ENCODE results near the gene DPP4. TPM values are rescaled to one million over a fixed set of nuclear protein-coding genes. Genes with fewer than 3 reads are reported as not detected.

The DPP4 gene
- total RNA-seq, 1 donor from 2014 or later: 1.9 TPM

GRCh38 chr2:162058973-162059668, 14.9 kb downstream of the DPP4 start:
- DNase-seq (no peak), ATAC-seq (ENCODE audit: low read depth) (peak; percentile 42)
- TF ChIP-seq CTCF (IDR thresholded peaks at IDR 0.05): no peak
- H3K27me3 Mint-ChIP-seq: no peaks in the 10 kb centered on the region
- H3K4me3 Mint-ChIP-seq: peak overlapping the region; percentile 8
- H3K4me1 Mint-ChIP-seq: peaks cover 24% of the 10 kb centered on the region
- no peaks in the 10 kb centered on the region for H3K36me3 Mint-ChIP-seq (ENCODE audit: low read depth)
- peak overlapping the region; percentile 2 for H3K27ac Mint-ChIP-seq
- POLR2A ChIA-PET: no interaction called here
- CTCF ChIA-PET: no interaction called here
- intact Hi-C loops (cut with micrococcal nuclease): no loop called here
- peaks cover 5% of the 10 kb centered on the region for H3K9me3 Mint-ChIP-seq

GRCh38 chr2:162057426-162057825, 16.6 kb downstream of the DPP4 start:
- Mint-ChIP-seq H3K4me3 (no peak overlapping the region), H3K36me3 (ENCODE audit: low read depth) (no peaks in the 10 kb centered on the region), H3K27me3 (no peaks in the 10 kb centered on the region), H3K27ac (no peak overlapping the region), H3K4me1 (peaks cover 8% of the 10 kb centered on the region), H3K9me3 (peaks cover 5% of the 10 kb centered on the region)
- CTCF ChIA-PET: no interaction called here
- TF ChIP-seq CTCF (IDR thresholded peaks at IDR 0.05): no peak
- DNase-seq: no peak
- no peak for ATAC-seq (ENCODE audit: low read depth)
- intact Hi-C loops (cut with micrococcal nuclease): no loop called here
- POLR2A ChIA-PET: no interaction called here

- Mint-ChIP-seq H3K4me1 (peaks cover 8% of the 10 kb centered on the region), H3K9me3 (peaks cover 5% of the 10 kb centered on the region), H3K27me3 (no peaks in the 10 kb centered on the region), H3K27ac (no peak overlapping the region), H3K4me3 (no peak overlapping the region), H3K36me3 (ENCODE audit: low read depth) (no peaks in the 10 kb centered on the region)
- TF ChIP-seq CTCF (IDR thresholded peaks at IDR 0.05): no peak
- CTCF ChIA-PET: no interaction called here
- DNase-seq (no peak), ATAC-seq (ENCODE audit: low read depth) (no peak)
- POLR2A ChIA-PET: no interaction called here
- intact Hi-C loops (cut with micrococcal nuclease): no loop called here
Observed at GRCh38 chr2:162056796-162057399, 17.1 kb downstream of the DPP4 start.

GRCh38 chr2:162053808-162054155, 20.2 kb downstream of the DPP4 start:
- no peak for TF ChIP-seq CTCF (IDR thresholded peaks at IDR 0.05)
- no peak for ATAC-seq (ENCODE audit: low read depth)
- no peak for DNase-seq
- intact Hi-C loops (cut with micrococcal nuclease): no loop called here
- Mint-ChIP-seq H3K27me3 (no peaks in the 10 kb centered on the region), H3K4me3 (no peak overlapping the region), H3K4me1 (peaks cover 1% of the 10 kb centered on the region), H3K36me3 (ENCODE audit: low read depth) (no peaks in the 10 kb centered on the region), H3K27ac (no peak overlapping the region), H3K9me3 (peaks cover 5% of the 10 kb centered on the region)
- CTCF ChIA-PET: no interaction called here
- POLR2A ChIA-PET: no interaction called here

GRCh38 chr2:162053066-162053807, 20.8 kb downstream of the DPP4 start:
- no peak for DNase-seq
- Mint-ChIP-seq H3K4me3 (no peak overlapping the region), H3K27ac (no peak overlapping the region), H3K27me3 (no peaks in the 10 kb centered on the region), H3K36me3 (ENCODE audit: low read depth) (no peaks in the 10 kb centered on the region), H3K9me3 (peaks cover 5% of the 10 kb centered on the region), H3K4me1 (no peaks in the 10 kb centered on the region)
- intact Hi-C loops (cut with micrococcal nuclease): no loop called here
- TF ChIP-seq CTCF (IDR thresholded peaks at IDR 0.05): no peak
- no peak for ATAC-seq (ENCODE audit: low read depth)
- ChIA-PET CTCF (no interaction called here), POLR2A (no interaction called here)
